ENCODE measurements around the gene LMO4. TPM values are rescaled to one million over a fixed set of nuclear protein-coding genes. Genes with fewer than 3 reads are reported as not detected.

Gene LMO4
- total and polyA plus RNA-seq, 2 donors (not counting 1 experiment from before 2014, with no cell fraction given) = 35.7 to 46.0 TPM

DNA sequence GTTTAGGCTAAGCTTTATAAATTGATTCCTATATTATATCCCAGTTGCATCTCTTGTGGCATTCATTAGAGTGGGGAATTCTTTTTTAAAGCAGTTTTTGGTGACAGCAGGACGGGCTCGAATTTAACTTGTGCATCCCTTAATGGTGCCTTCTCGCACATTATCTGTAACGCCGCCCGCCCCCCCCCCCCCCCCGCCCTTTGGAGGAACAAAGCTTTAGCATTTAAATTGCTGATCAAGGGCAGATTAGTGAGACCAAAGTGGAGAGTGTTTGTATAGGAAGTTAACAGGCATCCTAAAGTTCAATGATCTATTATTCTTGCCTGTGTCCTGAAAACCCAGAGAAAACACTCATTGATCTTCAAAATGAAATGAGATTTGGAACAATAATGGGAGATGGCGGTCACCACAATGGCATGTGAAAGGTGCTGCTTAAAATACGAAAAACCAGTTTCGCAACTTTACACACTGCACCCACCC is 2.2 kb downstream of the LMO4 start:
- DNase-seq = no peak
- no peaks in the 10 kb centered on the region for H4K20me1 ChIP-seq (ENCODE audit: control insufficient read depth, insufficient read depth, low read length, poor library complexity, severe bottlenecking)
- 0% methylated on average over 3 of the region's 10 CpGs for whole genome bisulfite sequencing (ENCODE audit: insufficient coverage)
- H3K27me3 ChIP-seq (replicated peaks in 1 of 4; ENCODE audit: control extremely low read depth in 1 of 4, control insufficient read depth in 3 of 4, insufficient read depth in 4 of 4, low read length in 3 of 4) = no peaks in the 10 kb centered on the region
- peak overlapping the region; percentile 95 for H3K4me2 ChIP-seq (replicated peaks; ENCODE audit: low read depth, low read length, poor library complexity, severe bottlenecking)
- peak overlapping the region; percentile 85 for H3K9ac ChIP-seq (ENCODE audit: low read length)
- H3K27me3 Mint-ChIP-seq = no peaks in the 10 kb centered on the region
- peak overlapping the region; percentile 71 to 93 (median 76) for H3K4me3 ChIP-seq (ENCODE audit: control extremely low read depth in 1 of 5, extremely low read depth in 1 of 5, insufficient read depth in 1 of 5, low read depth in 2 of 5, low read length in 4 of 5)
- peaks cover 49 to 51% of the 10 kb centered on the region in 2 donors for H3K4me1 ChIP-seq (ENCODE audit: control insufficient read depth in 2 of 2, insufficient read depth in 2 of 2, low read length in 2 of 2)
- H3K79me2 ChIP-seq (ENCODE audit: control insufficient read depth, insufficient read depth, low read length) = peaks cover 26% of the 10 kb centered on the region
- ChIA-PET POLR2A (interaction anchor here (0.6 to 0.7 kb wide), 3 partner anchors 118 to 353 kb away, joined by 3 to 4 read pairs (median 3); no protein-coding TSS in a partner anchor), CTCF (interaction anchor here (0.7 to 10.2 kb wide), 3 partner anchors 119 to 674 kb away, joined by 3 to 150 read pairs (median 9); no protein-coding TSS in a partner anchor)
- H2AFZ ChIP-seq (ENCODE audit: insufficient read depth, low read depth, low read length, poor library complexity, severe bottlenecking) = peak overlapping the region; percentile 83
- TF ChIP-seq, protein P1, sequence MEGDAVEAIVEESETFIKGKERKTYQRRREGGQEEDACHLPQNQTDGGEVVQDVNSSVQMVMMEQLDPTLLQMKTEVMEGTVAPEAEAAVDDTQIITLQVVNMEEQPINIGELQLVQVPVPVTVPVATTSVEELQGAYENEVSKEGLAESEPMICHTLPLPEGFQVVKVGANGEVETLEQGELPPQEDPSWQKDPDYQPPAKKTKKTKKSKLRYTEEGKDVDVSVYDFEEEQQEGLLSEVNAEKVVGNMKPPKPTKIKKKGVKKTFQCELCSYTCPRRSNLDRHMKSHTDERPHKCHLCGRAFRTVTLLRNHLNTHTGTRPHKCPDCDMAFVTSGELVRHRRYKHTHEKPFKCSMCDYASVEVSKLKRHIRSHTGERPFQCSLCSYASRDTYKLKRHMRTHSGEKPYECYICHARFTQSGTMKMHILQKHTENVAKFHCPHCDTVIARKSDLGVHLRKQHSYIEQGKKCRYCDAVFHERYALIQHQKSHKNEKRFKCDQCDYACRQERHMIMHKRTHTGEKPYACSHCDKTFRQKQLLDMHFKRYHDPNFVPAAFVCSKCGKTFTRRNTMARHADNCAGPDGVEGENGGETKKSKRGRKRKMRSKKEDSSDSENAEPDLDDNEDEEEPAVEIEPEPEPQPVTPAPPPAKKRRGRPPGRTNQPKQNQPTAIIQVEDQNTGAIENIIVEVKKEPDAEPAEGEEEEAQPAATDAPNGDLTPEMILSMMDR (IDR thresholded peaks at IDR 0.05) = no peak
- TF ChIP-seq EZH2 (IDR thresholded peaks at IDR 0.05; ENCODE audit: borderline replicate concordance, insufficient read depth, low read depth, low read length, poor library complexity, severe bottlenecking) = no peak
- H3K9me3 Mint-ChIP-seq (ENCODE audit: insufficient read depth) = no peaks in the 10 kb centered on the region
- ATAC-seq (ENCODE audit: low read depth) = no peak
- H3K9me3 ChIP-seq (ENCODE audit: control extremely low read depth in 1 of 3, control insufficient read depth in 2 of 3, insufficient read depth in 1 of 3, low read length in 2 of 3) = no peaks in the 10 kb centered on the region
- H3K27ac Mint-ChIP-seq = peak overlapping the region; percentile 99
- H3K27ac ChIP-seq (ENCODE audit: low read length in 2 of 2) = peak overlapping the region; percentile 13 to 84
- peak overlapping the region; percentile 83 for H3K4me3 Mint-ChIP-seq
- H3K4me1 Mint-ChIP-seq = peaks cover 68% of the 10 kb centered on the region
- intact Hi-C loops (cut with micrococcal nuclease) = loop anchor here (10.0 kb wide), 1 partner anchor 1554 kb away; no protein-coding TSS in a partner anchor
- H3K36me3 ChIP-seq (replicated peaks in 1 of 2; ENCODE audit: control extremely low read depth in 1 of 2, control insufficient read depth in 1 of 2, extremely low read depth in 1 of 2, insufficient read depth in 2 of 2, low read length in 1 of 2) = no peaks in the 10 kb centered on the region
